Measurements from ENCODE around the gene TTC7B.

The TTC7B gene

GRCh38 chr14:90604356-90604755 is 211.9 kb downstream of the TTC7B start:
- no peak for TF ChIP-seq TAF1 (IDR thresholded peaks at IDR 0.05; ENCODE audit: low read depth)
- no peak for TF ChIP-seq FOXM1 (IDR thresholded peaks at IDR 0.05; ENCODE audit: borderline replicate concordance, low read depth)
- no peak for TF ChIP-seq REST (IDR thresholded peaks at IDR 0.05; ENCODE audit: low read depth)
- no peak for TF ChIP-seq TCF12 (IDR thresholded peaks at IDR 0.05; ENCODE audit: low read depth)
- TF ChIP-seq TEAD4 (IDR thresholded peaks at IDR 0.05), result no peak
- TF ChIP-seq ZBTB7A (IDR thresholded peaks at IDR 0.05; ENCODE audit: low read depth), result no peak
- TF ChIP-seq YY1 (IDR thresholded peaks at IDR 0.05; ENCODE audit: low read depth), result no peak
- TF ChIP-seq RAD21 (IDR thresholded peaks at IDR 0.05; ENCODE audit: low read depth), result no peak
- TF ChIP-seq EGR1 (IDR thresholded peaks at IDR 0.05), result no peak
- no peak for TF ChIP-seq CEBPB (IDR thresholded peaks at IDR 0.05)

- TF ChIP-seq NFIC (IDR thresholded peaks at IDR 0.05) (no peak), REST (IDR thresholded peaks at IDR 0.05; ENCODE audit: low read depth) (no peak), CEBPB (IDR thresholded peaks at IDR 0.05) (no peak), EGR1 (IDR thresholded peaks at IDR 0.05) (no peak), TCF12 (IDR thresholded peaks at IDR 0.05; ENCODE audit: low read depth) (no peak), RAD21 (IDR thresholded peaks at IDR 0.05; ENCODE audit: low read depth) (no peak), FOXM1 (IDR thresholded peaks at IDR 0.05; ENCODE audit: borderline replicate concordance, low read depth) (no peak), EP300 (IDR thresholded peaks at IDR 0.05; ENCODE audit: borderline replicate concordance) (no peak), YY1 (IDR thresholded peaks at IDR 0.05; ENCODE audit: low read depth) (no peak), TAF1 (IDR thresholded peaks at IDR 0.05; ENCODE audit: low read depth) (no peak), ZBTB7A (IDR thresholded peaks at IDR 0.05; ENCODE audit: low read depth) (no peak)
- TF ChIP-seq, protein P1, sequence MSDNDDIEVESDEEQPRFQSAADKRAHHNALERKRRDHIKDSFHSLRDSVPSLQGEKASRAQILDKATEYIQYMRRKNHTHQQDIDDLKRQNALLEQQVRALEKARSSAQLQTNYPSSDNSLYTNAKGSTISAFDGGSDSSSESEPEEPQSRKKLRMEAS (IDR thresholded peaks at IDR 0.05), result no peak
Measured at GRCh38 chr14:90603841-90604240, 212.4 kb downstream of the TTC7B start.

GRCh38 chr14:90603336-90603735 is 212.9 kb downstream of the TTC7B start:
- no peak for TF ChIP-seq CEBPB (IDR thresholded peaks at IDR 0.05)
- no peak for TF ChIP-seq EP300 (IDR thresholded peaks at IDR 0.05; ENCODE audit: borderline replicate concordance)
- TF ChIP-seq, protein P1 (IDR thresholded peaks at IDR 0.05), result no peak
- TF ChIP-seq TCF12 (IDR thresholded peaks at IDR 0.05; ENCODE audit: low read depth), result no peak
- TF ChIP-seq ZBTB7A (IDR thresholded peaks at IDR 0.05; ENCODE audit: low read depth), result no peak
- TF ChIP-seq NFIC (IDR thresholded peaks at IDR 0.05), result no peak
- no peak for TF ChIP-seq REST (IDR thresholded peaks at IDR 0.05; ENCODE audit: low read depth)
- TF ChIP-seq TAF1 (IDR thresholded peaks at IDR 0.05; ENCODE audit: low read depth), result no peak

DNA sequence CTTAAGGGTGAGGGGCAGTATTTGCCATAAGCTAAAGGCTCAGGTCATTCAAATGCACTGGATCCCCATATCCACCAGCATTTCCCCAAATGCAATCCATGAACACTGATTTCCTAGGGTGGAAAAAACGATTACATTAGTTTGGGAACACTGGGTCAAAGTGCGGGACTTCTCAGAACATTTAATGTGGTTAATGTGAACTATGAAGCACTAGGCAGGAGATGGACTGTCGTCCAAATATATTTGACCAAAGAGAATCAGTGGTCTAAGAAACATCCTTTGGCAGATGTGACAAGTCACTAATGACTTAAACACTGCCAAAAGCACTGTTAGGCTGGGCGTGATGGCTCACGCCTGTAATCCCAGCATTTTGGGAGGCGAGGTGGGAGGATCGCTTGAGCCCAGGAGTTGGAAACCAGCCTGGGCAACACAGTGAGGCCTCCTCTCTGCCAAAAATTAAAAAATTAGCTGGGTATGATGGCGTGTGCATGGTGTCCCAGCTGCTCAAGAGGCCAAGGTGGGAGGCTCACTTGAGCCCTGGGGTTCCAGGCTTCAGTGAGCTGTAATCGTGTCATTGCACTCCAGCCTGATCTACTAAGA is 214.0 kb downstream of the TTC7B start:
- TF ChIP-seq TEAD4 (IDR thresholded peaks at IDR 0.05) (no peak), EGR1 (IDR thresholded peaks at IDR 0.05) (no peak), ZBTB7A (IDR thresholded peaks at IDR 0.05; ENCODE audit: low read depth) (no peak), NFIC (IDR thresholded peaks at IDR 0.05) (no peak)

DNA sequence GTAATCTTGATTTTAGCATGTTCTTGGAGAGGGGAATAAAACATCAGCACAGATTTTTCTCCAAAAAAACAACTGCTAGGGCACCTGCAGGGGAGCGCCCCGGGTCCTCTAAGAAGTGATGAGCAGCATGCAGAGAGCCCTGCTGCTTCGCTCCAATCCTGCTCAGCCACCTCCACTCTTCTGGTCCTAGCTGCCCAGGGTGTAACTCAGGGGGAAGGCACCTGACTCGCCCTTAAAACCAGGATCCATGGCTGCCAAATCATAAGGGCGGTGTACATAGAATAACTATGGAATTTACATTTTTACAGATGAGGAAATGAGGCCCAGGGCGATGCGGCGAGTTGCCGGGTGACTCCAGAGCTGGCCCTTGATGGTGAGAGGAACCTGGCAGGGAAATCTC is 214.7 kb downstream of the TTC7B start:
- TF ChIP-seq RAD21 (IDR thresholded peaks at IDR 0.05; ENCODE audit: low read depth) (no peak), NFIC (IDR thresholded peaks at IDR 0.05) (no peak), TCF12 (IDR thresholded peaks at IDR 0.05; ENCODE audit: low read depth) (no peak), REST (IDR thresholded peaks at IDR 0.05; ENCODE audit: low read depth) (no peak), CEBPB (IDR thresholded peaks at IDR 0.05) (no peak), EGR1 (IDR thresholded peaks at IDR 0.05) (no peak), ZBTB7A (IDR thresholded peaks at IDR 0.05; ENCODE audit: low read depth) (no peak), EP300 (IDR thresholded peaks at IDR 0.05; ENCODE audit: borderline replicate concordance) (no peak)
- TF ChIP-seq, protein P2, sequence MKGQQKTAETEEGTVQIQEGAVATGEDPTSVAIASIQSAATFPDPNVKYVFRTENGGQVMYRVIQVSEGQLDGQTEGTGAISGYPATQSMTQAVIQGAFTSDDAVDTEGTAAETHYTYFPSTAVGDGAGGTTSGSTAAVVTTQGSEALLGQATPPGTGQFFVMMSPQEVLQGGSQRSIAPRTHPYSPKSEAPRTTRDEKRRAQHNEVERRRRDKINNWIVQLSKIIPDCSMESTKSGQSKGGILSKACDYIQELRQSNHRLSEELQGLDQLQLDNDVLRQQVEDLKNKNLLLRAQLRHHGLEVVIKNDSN (IDR thresholded peaks at IDR 0.05), result no peak
